HG02870 (cell line): Measurements from ENCODE around the gene TMEM202.
"Not testable (repeated sequence)": the region's sequence is repeated elsewhere in the genome, so short reads cannot be mapped to it uniquely, and the experiment has no call there.

Experiments
- ATAC-seq: cut with Tn5 transposase; IDR thresholded peaks from one replicate; pipeline ENCODE4 v1.9.1; 2021; ENCODE audit warnings: mild to moderate bottlenecking, moderate library complexity; ENCODE audit not compliant: unreplicated experiment

The TMEM202 gene

GRCh38 chr15:72398648-72399047 is 543 bp downstream of the TMEM202 start:
- ATAC-seq = no peak

- ATAC-seq = no peak
These were observed 4.6 kb downstream of the TMEM202 start for GRCh38 chr15:72402726-72403125.

- ATAC-seq = no peak
These were observed 6.3 kb downstream of the TMEM202 start for GRCh38 chr15:72404356-72404755.

- no peak for ATAC-seq
These were observed 6.7 kb downstream of the TMEM202 start for GRCh38 chr15:72404841-72405240.

- no peak for ATAC-seq
These were observed 8.8 kb downstream of the TMEM202 start for GRCh38 chr15:72406936-72407335.

GRCh38 chr15:72411111-72411510 is 13.0 kb downstream of the TMEM202 start:
- ATAC-seq = no peak

- no peak for ATAC-seq
These were observed 13.4 kb downstream of the TMEM202 start for GRCh38 chr15:72411544-72411943.

DNA sequence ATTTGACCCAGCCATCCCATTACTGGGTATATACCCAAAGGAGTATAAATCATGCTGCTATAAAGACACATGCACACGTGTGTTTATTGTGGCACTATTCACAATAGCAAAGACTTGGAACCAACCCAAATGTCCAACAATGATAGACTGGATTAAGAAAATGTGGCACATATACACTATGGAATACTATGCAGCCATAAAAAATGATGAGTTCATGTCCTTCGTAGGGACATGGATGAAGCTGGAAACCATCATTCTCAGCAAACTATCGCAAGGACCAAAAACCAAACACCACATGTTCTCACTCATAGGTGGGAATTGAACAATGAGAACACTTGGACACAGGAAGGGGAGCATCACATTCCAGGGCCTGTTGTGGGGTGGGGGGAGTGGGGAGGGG is 15.2 kb downstream of the TMEM202 start:
- ATAC-seq = not testable (repeated sequence)

GRCh38 chr15:72415304-72415703 is 17.2 kb downstream of the TMEM202 start:
- no peak for ATAC-seq

- ATAC-seq = not testable (repeated sequence)
These were observed 21.7 kb downstream of the TMEM202 start for GRCh38 chr15:72419768-72420167.

DNA sequence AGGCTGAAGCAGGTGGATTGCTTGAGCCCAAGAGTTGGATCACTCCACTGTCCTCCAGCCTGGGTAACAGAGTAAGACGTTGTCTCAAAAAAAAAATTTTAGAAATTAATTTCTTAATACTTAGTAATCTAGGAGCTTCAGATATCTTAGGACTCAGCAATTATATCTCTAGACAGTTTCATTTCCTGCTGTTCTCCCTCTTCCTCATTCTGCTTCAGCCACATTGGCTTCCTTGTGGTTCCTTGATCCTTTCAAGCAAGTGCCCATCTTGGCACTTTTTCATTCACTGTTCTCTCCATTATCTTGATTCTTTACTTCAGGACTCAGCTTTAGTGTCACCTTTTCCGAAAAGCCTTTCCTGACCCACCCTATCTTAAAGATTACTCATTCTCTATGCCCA is 22.5 kb downstream of the TMEM202 start:
- no peak for ATAC-seq

DNA sequence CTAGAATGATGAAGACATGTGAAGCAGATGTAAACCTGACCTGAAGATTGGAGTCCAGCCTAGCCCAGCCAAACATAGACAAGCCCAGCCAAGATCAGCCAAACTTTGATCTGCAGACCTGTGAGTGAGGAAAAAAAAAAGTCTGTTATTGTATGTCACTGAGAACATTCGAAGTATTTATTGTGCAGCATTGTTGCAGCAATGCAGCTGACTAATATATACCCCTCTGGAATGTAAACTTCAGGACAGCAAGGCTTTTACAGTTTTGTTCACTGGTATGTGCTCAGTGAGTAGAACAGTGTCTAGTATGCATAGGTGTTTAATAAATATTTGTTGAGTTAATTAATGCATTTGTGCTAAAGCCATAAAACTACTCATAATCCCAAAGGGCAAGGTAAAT is 23.4 kb downstream of the TMEM202 start:
- no peak for ATAC-seq

- no peak for ATAC-seq
These were observed 25.2 kb downstream of the TMEM202 start for GRCh38 chr15:72423256-72423655.

GRCh38 chr15:72426753-72427152 is 28.6 kb downstream of the TMEM202 start:
- no peak for ATAC-seq

- ATAC-seq = no peak
These were observed 39.7 kb downstream of the TMEM202 start for GRCh38 chr15:72437650-72438316.

DNA sequence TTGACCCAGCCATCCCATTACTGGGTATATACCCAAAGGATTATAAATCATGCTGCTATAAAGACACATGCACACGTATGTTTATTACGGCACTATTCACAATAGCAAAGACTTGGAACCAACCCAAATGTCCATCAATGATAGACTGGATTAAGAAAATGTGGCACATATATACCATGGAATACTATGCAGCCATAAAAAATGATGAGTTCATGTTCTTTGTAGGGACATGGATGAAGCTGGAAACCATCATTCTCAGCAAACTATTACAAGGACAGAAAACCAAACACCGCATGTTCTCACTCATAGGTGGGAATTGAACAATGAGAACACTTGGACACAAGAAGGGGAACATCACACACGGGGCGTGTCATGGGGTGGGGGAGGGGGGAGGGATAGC is 44.7 kb downstream of the TMEM202 start:
- ATAC-seq = not testable (repeated sequence)

DNA sequence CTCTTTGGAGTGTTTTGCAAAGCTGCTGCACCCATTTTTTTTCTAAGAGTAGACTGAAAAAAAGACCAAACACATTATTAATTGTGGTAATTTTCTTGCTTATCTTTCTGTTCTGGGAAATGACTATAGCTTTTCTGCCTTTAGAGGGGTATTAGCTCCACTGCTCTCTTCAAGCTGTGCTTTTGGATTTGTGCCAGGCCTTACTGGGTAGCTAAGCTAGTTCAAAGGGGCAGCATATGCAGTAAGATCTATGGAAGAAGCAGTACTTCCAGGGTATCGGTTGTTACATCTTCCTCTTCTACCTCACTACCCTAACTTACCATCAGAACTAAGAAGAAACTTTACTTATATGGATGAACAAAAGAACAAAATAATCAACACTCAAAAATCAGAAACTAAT is 47.3 kb downstream of the TMEM202 start:
- ATAC-seq = no peak

DNA sequence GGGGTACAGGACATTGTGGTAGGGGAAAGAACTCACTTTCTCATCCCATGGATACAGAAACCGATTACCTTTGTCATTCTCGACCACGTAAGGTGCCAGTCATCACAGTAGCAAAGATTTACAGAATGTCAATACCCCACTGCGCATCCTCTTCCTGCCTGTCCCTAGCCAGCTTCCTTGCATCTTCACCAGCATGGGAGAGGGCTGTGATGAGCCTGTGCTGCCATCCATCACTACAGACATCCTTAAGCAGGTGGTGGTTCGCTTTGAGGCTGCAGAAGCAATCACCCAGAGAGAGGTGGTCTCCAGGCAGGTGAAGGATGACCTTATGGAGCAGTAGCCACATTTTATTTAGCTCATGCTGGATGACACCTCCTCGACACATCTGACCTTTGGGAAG is 52.7 kb downstream of the TMEM202 start:
- ATAC-seq = no peak

GRCh38 chr15:72451224-72451623 is 53.1 kb downstream of the TMEM202 start:
- no peak for ATAC-seq

DNA sequence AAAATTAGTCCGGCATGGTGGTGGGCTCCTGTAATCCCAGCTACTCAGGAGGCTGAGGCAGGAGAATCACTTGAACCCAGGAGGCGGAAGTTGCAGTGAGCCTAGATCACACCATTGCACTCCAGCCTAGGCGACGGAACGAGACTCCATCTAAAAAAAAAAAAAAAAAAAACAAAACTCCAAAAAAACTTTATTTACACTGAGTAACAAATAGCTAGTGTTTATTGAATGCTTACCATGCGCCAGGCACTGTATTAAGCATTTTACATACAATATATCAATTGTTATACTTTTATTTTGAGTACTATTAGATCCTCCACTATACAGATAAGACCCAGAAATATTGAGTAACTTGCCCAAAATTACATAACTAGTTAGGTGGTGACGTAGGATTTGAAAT is 58.6 kb downstream of the TMEM202 start:
- no peak for ATAC-seq
